HepG2 (cell line): ENCODE data around the gene HNRNPUL1. TPM values are rescaled to one million over a fixed set of nuclear protein-coding genes. Genes with fewer than 3 reads are reported as not detected.

Experiments used
- NCOR1 ChIP-seq: fragments of 200-600 bp; sonication (generic); IDR thresholded peaks from 2 replicates; pipeline ENCODE4 v1.7.0; 2017; ENCODE audit warnings: antibody characterized with exemption, low read length, borderline replicate concordance
- PITX1 ChIP-seq: sonication (generic); formaldehyde crosslinking; IDR thresholded peaks from 2 replicates; pipeline ENCODE4 v1.5.1; 2020; ENCODE audit warnings: mild to moderate bottlenecking, missing genetic modification reagents
- PRPF4 ChIP-seq: fragments of 200-400 bp; formaldehyde crosslinking; IDR thresholded peaks from 2 replicates; pipeline ENCODE4 v1.6.1; 2016; ENCODE audit warnings: low read length, low read depth; ENCODE audit not compliant: poor library complexity, severe bottlenecking
- SOX6 ChIP-seq, 2 experiments: fragments of 450-650 bp in 1 of 2; sonication (generic) in 1 of 2; formaldehyde crosslinking in 1 of 2; IDR thresholded peaks; 2 replicates each; pipeline versions ENCODE4 v1.4.0 to v1.6.1; 2017 to 2020; ENCODE audit warnings: antibody characterized with exemption in 1 of 2, mild to moderate bottlenecking in 1 of 2, missing genetic modification reagents in 1 of 2
- SP5 ChIP-seq: IDR thresholded peaks from 2 replicates; pipeline ENCODE4 v1.6.1; 2016; ENCODE audit warnings: low read depth, borderline replicate concordance
- THAP11 ChIP-seq: IDR thresholded peaks from 2 replicates; pipeline ENCODE4 v1.6.1; 2016; ENCODE audit warnings: missing biosample characterization, missing genetic modification reagents
- ZNF33A ChIP-seq: sonication (generic); formaldehyde crosslinking; IDR thresholded peaks from 2 replicates; pipeline ENCODE4 v1.5.1; 2020; ENCODE audit warnings: missing genetic modification reagents, mild to moderate bottlenecking, moderate library complexity, borderline replicate concordance
- ZNF451 ChIP-seq: sonication (generic); formaldehyde crosslinking; IDR thresholded peaks from 2 replicates; pipeline ENCODE4 v1.5.0; 2020; ENCODE audit warnings: mild to moderate bottlenecking, missing genetic modification reagents
- ZNF552 ChIP-seq: sonication (generic); formaldehyde crosslinking; IDR thresholded peaks from 2 replicates; pipeline ENCODE4 v1.9.0; 2022; ENCODE audit warnings: missing genetic modification reagents, mild to moderate bottlenecking, borderline replicate concordance
- ZNF557 ChIP-seq: sonication (generic); formaldehyde crosslinking; IDR thresholded peaks from 2 replicates; pipeline ENCODE4 v1.4.0; 2020; ENCODE audit warnings: missing genetic modification reagents
- ZNF616 ChIP-seq: sonication (generic); formaldehyde crosslinking; IDR thresholded peaks from 2 replicates; pipeline ENCODE4 v1.5.0; 2020; ENCODE audit warnings: low read depth, mild to moderate bottlenecking, missing genetic modification reagents
- ZNF720 ChIP-seq: sonication (generic); formaldehyde crosslinking; IDR thresholded peaks from 2 replicates; pipeline ENCODE4 v1.4.0; 2020; ENCODE audit warnings: missing genetic modification reagents
- polyA plus RNA-seq, 8 experiments: library from polyadenylated mRNA; depleted of rRNA in 3 of 8; stranded (reverse) in 7 of 8; unstranded in 1 of 8; fragments of >200 nt; fragmentation: Illumina TruSeq in 4 of 8; extraction: Trizol in 4 of 8; gene quantifications; 2 replicates each; pipeline versions ENCODE4 v1.2.1 to v1.2.3, GENCODE V29; 2011 to 2016; ENCODE audit warnings: low read depth in 4 of 8, missing spikeins in 1 of 8, mixed read lengths in 1 of 8; ENCODE audit not compliant: insufficient read depth in 1 of 8
- total RNA-seq, 5 experiments: library from RNA; depleted of rRNA; stranded (reverse); fragments of >200 nt; fragmentation: Illumina TruSeq; extraction: Trizol; gene quantifications; 2 replicates each; pipeline ENCODE4 v1.2.3, GENCODE V29; 2016; ENCODE audit warnings: low read depth in 1 of 5
- TF ChIP-seq, protein P1 (sequence below): IDR thresholded peaks from 2 replicates; pipeline ENCODE4 v1.6.1; 2018; ENCODE audit warnings: missing genetic modification reagents, mild to moderate bottlenecking, missing compliant biosample characterization
- TF ChIP-seq, protein P2 (sequence below): sonication (generic); formaldehyde crosslinking; IDR thresholded peaks from 2 replicates; pipeline ENCODE4 v1.4.0; 2020; ENCODE audit warnings: missing genetic modification reagents, borderline replicate concordance
- TF ChIP-seq, protein P3 (sequence below): sonication (generic); formaldehyde crosslinking; IDR thresholded peaks from 2 replicates; pipeline ENCODE4 v1.5.1; 2020; ENCODE audit warnings: missing genetic modification reagents, mild to moderate bottlenecking, borderline replicate concordance
- TF ChIP-seq, protein P4 (sequence below): sonication (generic); formaldehyde crosslinking; IDR thresholded peaks from 2 replicates; pipeline ENCODE4 v1.5.1; 2020; ENCODE audit warnings: mild to moderate bottlenecking, moderate library complexity, missing genetic modification reagents

Gene HNRNPUL1
- total and polyA plus RNA-seq, 2 of the 13 experiments (the other 11 are each of a cell fraction or from before 2014, with no cell fraction given): 30.9 to 81.7 TPM

DNA sequence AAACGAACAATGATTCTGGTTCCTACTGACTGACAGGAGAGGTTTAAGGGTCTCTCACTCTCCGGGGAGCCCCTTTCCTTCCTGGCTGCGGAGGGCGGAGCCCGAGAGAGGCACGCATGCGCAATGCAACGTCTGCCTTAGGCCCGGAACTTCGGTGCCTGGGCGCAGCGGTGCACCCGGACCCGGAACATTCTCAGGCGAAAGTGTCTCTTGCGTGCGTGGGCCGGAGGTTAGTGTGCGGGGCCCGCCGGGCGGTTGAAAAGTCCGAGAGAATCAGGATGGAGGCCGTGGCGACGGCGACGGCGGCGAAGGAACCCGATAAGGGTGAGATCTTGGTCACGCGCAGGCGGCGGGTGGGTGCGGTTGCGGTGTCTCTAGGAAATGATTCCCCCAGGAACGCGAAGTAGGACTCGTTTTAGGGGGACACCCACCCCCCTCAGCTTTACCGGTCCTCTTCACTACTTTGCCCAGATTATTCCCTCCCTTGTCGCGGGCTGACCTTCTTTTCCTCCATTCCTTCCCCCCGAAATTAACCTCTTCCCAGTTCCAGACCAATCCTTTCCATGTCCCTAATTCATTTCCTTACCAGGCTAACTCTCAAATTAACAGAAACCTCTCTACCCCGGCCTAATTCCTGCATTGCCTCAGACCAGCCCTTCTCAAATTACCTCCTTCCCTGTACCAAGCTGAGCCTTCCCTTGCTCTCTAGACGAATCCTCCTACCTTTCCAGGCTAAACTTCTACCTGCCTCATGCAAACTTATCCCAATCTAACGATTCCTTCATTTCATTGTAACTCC, 46.1 kb downstream of the HNRNPUL1 start, which contains the start of gene CCDC97 (continued):
- TF ChIP-seq ZNF557 (CRISPR knock-in tag): no peak
- TF ChIP-seq SP5 (CRISPR knock-in tag): peak; percentile 41; the same call in 1 of the 2 replicates
- TF ChIP-seq, protein P1, sequence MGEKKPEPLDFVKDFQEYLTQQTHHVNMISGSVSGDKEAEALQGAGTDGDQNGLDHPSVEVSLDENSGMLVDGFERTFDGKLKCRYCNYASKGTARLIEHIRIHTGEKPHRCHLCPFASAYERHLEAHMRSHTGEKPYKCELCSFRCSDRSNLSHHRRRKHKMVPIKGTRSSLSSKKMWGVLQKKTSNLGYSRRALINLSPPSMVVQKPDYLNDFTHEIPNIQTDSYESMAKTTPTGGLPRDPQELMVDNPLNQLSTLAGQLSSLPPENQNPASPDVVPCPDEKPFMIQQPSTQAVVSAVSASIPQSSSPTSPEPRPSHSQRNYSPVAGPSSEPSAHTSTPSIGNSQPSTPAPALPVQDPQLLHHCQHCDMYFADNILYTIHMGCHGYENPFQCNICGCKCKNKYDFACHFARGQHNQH: peak; percentile 72
- peak; percentile 73 for TF ChIP-seq PITX1 (CRISPR knock-in tag)
- TF ChIP-seq, protein P2, sequence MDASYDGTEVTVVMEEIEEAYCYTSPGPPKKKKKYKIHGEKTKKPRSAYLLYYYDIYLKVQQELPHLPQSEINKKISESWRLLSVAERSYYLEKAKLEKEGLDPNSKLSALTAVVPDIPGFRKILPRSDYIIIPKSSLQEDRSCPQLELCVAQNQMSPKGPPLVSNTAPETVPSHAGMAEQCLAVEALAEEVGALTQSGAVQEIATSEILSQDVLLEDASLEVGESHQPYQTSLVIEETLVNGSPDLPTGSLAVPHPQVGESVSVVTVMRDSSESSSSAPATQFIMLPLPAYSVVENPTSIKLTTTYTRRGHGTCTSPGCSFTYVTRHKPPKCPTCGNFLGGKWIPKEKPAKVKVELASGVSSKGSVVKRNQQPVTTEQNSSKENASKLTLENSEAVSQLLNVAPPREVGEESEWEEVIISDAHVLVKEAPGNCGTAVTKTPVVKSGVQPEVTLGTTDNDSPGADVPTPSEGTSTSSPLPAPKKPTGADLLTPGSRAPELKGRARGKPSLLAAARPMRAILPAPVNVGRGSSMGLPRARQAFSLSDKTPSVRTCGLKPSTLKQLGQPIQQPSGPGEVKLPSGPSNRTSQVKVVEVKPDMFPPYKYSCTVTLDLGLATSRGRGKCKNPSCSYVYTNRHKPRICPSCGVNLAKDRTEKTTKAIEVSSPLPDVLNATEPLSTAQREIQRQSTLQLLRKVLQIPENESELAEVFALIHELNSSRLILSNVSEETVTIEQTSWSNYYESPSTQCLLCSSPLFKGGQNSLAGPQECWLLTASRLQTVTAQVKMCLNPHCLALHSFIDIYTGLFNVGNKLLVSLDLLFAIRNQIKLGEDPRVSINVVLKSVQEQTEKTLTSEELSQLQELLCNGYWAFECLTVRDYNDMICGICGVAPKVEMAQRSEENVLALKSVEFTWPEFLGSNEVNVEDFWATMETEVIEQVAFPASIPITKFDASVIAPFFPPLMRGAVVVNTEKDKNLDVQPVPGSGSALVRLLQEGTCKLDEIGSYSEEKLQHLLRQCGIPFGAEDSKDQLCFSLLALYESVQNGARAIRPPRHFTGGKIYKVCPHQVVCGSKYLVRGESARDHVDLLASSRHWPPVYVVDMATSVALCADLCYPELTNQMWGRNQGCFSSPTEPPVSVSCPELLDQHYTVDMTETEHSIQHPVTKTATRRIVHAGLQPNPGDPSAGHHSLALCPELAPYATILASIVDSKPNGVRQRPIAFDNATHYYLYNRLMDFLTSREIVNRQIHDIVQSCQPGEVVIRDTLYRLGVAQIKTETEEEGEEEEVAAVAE (CRISPR knock-in tag): peak; percentile 52; the same call in 1 of the 2 replicates
- TF ChIP-seq PRPF4: no peak
- TF ChIP-seq ZNF552 (CRISPR knock-in tag): peak; percentile 81; the same call in 1 of the 2 replicates
- TF ChIP-seq ZNF451 (CRISPR knock-in tag): 0 out of 2 replicates have a peak, but pooled peaks have one; percentile 31
- TF ChIP-seq ZNF720 (CRISPR knock-in tag): no peak
- peak; percentile 91 for TF ChIP-seq THAP11 (CRISPR knock-in tag)
- 0 out of 2 replicates have a peak, but pooled peaks have one; percentile 45 for TF ChIP-seq ZNF33A (CRISPR knock-in tag)
- TF ChIP-seq ZNF616 (CRISPR knock-in tag): peak; percentile 63; the same call in 1 of the 2 replicates
- TF ChIP-seq, protein P3, sequence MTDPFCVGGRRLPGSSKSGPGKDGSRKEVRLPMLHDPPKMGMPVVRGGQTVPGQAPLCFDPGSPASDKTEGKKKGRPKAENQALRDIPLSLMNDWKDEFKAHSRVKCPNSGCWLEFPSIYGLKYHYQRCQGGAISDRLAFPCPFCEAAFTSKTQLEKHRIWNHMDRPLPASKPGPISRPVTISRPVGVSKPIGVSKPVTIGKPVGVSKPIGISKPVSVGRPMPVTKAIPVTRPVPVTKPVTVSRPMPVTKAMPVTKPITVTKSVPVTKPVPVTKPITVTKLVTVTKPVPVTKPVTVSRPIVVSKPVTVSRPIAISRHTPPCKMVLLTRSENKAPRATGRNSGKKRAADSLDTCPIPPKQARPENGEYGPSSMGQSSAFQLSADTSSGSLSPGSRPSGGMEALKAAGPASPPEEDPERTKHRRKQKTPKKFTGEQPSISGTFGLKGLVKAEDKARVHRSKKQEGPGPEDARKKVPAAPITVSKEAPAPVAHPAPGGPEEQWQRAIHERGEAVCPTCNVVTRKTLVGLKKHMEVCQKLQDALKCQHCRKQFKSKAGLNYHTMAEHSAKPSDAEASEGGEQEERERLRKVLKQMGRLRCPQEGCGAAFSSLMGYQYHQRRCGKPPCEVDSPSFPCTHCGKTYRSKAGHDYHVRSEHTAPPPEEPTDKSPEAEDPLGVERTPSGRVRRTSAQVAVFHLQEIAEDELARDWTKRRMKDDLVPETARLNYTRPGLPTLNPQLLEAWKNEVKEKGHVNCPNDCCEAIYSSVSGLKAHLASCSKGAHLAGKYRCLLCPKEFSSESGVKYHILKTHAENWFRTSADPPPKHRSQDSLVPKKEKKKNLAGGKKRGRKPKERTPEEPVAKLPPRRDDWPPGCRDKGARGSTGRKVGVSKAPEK (CRISPR knock-in tag): peak; percentile 37; the same call in 1 of the 2 replicates
- TF ChIP-seq, protein P4, sequence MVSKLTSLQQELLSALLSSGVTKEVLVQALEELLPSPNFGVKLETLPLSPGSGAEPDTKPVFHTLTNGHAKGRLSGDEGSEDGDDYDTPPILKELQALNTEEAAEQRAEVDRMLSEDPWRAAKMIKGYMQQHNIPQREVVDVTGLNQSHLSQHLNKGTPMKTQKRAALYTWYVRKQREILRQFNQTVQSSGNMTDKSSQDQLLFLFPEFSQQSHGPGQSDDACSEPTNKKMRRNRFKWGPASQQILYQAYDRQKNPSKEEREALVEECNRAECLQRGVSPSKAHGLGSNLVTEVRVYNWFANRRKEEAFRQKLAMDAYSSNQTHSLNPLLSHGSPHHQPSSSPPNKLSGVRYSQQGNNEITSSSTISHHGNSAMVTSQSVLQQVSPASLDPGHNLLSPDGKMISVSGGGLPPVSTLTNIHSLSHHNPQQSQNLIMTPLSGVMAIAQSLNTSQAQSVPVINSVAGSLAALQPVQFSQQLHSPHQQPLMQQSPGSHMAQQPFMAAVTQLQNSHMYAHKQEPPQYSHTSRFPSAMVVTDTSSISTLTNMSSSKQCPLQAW (CRISPR knock-in tag): peak; percentile 52; the same call in 1 of the 2 replicates
- no peak for TF ChIP-seq SOX6 (IDR thresholded peaks at IDR 0.05)
- peak; percentile 47; the same call in 1 of the 2 replicates for TF ChIP-seq SOX6 (CRISPR knock-in tag; IDR thresholded peaks at IDR 0.05)
- TF ChIP-seq NCOR1: peak; percentile 69; the same call in 1 of the 2 replicates
